ENCODE measurements around the gene APC2. TPM values are rescaled to one million over a fixed set of nuclear protein-coding genes. Genes with fewer than 3 reads are reported as not detected.

APC2 gene
- polyA plus RNA-seq, 1 donor from 2014 or later = 50.5 TPM

- peaks cover 4% of the 10 kb centered on the region for H3F3A ChIP-seq (ENCODE audit: insufficient read depth, low read length, poor library complexity, severe bottlenecking)
- no peak overlapping the region for H3K4me2 ChIP-seq (ENCODE audit: low read length)
- no peak overlapping the region for H3K9ac ChIP-seq (ENCODE audit: low read length)
- TF ChIP-seq EZH2 (IDR thresholded peaks at IDR 0.05; ENCODE audit: borderline replicate concordance, insufficient read depth, low read length, poor library complexity, severe bottlenecking) (no peak), TAF1 (IDR thresholded peaks at IDR 0.05; ENCODE audit: low read depth) (no peak), EP300 (conservative IDR thresholded peaks at IDR 0.05; ENCODE audit: poor library complexity, severe bottlenecking) (no peak), MXI1 (conservative IDR thresholded peaks at IDR 0.05; ENCODE audit: poor library complexity, severe bottlenecking) (no peak), RAD21 (conservative IDR thresholded peaks at IDR 0.05) (no peak), CTCF (IDR thresholded peaks at IDR 0.05; ENCODE audit: poor library complexity, severe bottlenecking) (no peak), REST (IDR thresholded peaks at IDR 0.05; ENCODE audit: borderline replicate concordance) (no peak), POLR2AphosphoS5 (IDR thresholded peaks at IDR 0.05) (no peak), SMC3 (conservative IDR thresholded peaks at IDR 0.05; ENCODE audit: poor library complexity) (no peak)
- H3K79me2 ChIP-seq (replicated peaks; ENCODE audit: insufficient read depth, low read length) = peaks cover 6% of the 10 kb centered on the region
- no peak overlapping the region for H2AFZ ChIP-seq (ENCODE audit: low read depth, low read length)
- H3K27ac ChIP-seq (ENCODE audit: low read length) = no peak overlapping the region
- H3K9me3 ChIP-seq (ENCODE audit: low read length) = no peaks in the 10 kb centered on the region
- H3K27me3 ChIP-seq (ENCODE audit: insufficient read depth, low read depth, low read length) = no peaks in the 10 kb centered on the region
- H3K36me3 ChIP-seq (ENCODE audit: insufficient read depth, low read length) = no peaks in the 10 kb centered on the region
- H4K20me1 ChIP-seq (ENCODE audit: insufficient read depth) = no peaks in the 10 kb centered on the region
- H3K4me3 ChIP-seq (ENCODE audit: low read length) = no peak overlapping the region
- no peaks in the 10 kb centered on the region for H3K9me2 ChIP-seq (ENCODE audit: insufficient read depth, low read length)
Measured at GRCh38 chr19:1434040-1434366, 15.9 kb upstream of the APC2 start.

GRCh38 chr19:1434577-1435060, 15.3 kb upstream of the APC2 start:
- Histone ChIP-seq H3F3A (ENCODE audit: insufficient read depth, low read length, poor library complexity, severe bottlenecking) (peaks cover 4% of the 10 kb centered on the region), H3K79me2 (replicated peaks; ENCODE audit: insufficient read depth, low read length) (peaks cover 12% of the 10 kb centered on the region), H3K27me3 (ENCODE audit: insufficient read depth, low read depth, low read length) (no peaks in the 10 kb centered on the region), H3K36me3 (ENCODE audit: insufficient read depth, low read length) (no peaks in the 10 kb centered on the region), H2AFZ (ENCODE audit: low read depth, low read length) (no peak overlapping the region), H3K9me2 (ENCODE audit: insufficient read depth, low read length) (no peaks in the 10 kb centered on the region), H3K9me3 (ENCODE audit: low read length) (no peaks in the 10 kb centered on the region), H3K4me2 (ENCODE audit: low read length) (no peak overlapping the region), H3K9ac (ENCODE audit: low read length) (no peak overlapping the region), H3K4me3 (ENCODE audit: low read length) (no peak overlapping the region), H3K27ac (ENCODE audit: low read length) (no peak overlapping the region), H4K20me1 (ENCODE audit: insufficient read depth) (peaks cover 2% of the 10 kb centered on the region)
- TF ChIP-seq EP300 (conservative IDR thresholded peaks at IDR 0.05; ENCODE audit: poor library complexity, severe bottlenecking) (no peak), MXI1 (conservative IDR thresholded peaks at IDR 0.05; ENCODE audit: poor library complexity, severe bottlenecking) (no peak), CTCF (IDR thresholded peaks at IDR 0.05; ENCODE audit: poor library complexity, severe bottlenecking) (no peak), POLR2AphosphoS5 (IDR thresholded peaks at IDR 0.05) (no peak), RAD21 (conservative IDR thresholded peaks at IDR 0.05) (no peak), REST (IDR thresholded peaks at IDR 0.05; ENCODE audit: borderline replicate concordance) (no peak), SMC3 (conservative IDR thresholded peaks at IDR 0.05; ENCODE audit: poor library complexity) (no peak), TAF1 (IDR thresholded peaks at IDR 0.05; ENCODE audit: low read depth) (no peak), EZH2 (IDR thresholded peaks at IDR 0.05; ENCODE audit: borderline replicate concordance, insufficient read depth, low read length, poor library complexity, severe bottlenecking) (no peak)

Measured in neural cell (in vitro differentiated cells).